GM12878 (cell line): ENCODE results near the gene GMDS. TPM values are rescaled to one million over a fixed set of nuclear protein-coding genes. Genes with fewer than 3 reads are reported as not detected.

Experiments
- ATAC-seq: fragments of 200-7000 bp; cut with Tn5 transposase; 3 replicates; pipeline ENCODE4 v1.9.1; 2020; ENCODE audit warnings: mild to moderate bottlenecking, moderate library complexity
- BruUV-seq: library from RNA; stranded (reverse); fragments of 400-500 nt; replicated peaks from 2 replicates; lab custom pipeline; 2021; lab: Mats Ljungman, UMichigan
- CTCF ChIA-PET: fragments of 300-600 bp; sonication (Branson Sonifier 250); formaldehyde crosslinking; extraction: SDS; loops from one replicate; lab custom pipeline; 2021; ENCODE audit warnings: inconsistent platforms; lab: Yijun Ruan, JAX
- POLR2A ChIA-PET: fragments of 350-600 bp; formaldehyde crosslinking; extraction: SDS; loops from one replicate; lab custom pipeline; 2021; ENCODE audit warnings: inconsistent platforms; lab: Charles Lee
- RAD21 ChIA-PET: fragments of 300-600 bp; sonication (Branson Sonifier 250); formaldehyde crosslinking; loops from one replicate; lab custom pipeline; 2023; ENCODE audit warnings: antibody characterized with exemption; ENCODE audit not compliant: unreplicated experiment; lab: Charles Lee
- SMC1A ChIA-PET: fragments of 300-600 bp; sonication (Branson Sonifier 250); formaldehyde crosslinking; loops from one replicate; lab custom pipeline; 2023; ENCODE audit not compliant: unreplicated experiment, uncharacterized antibody; lab: Charles Lee
- DNase-seq: peaks from one replicate; pipeline ENCODE4 v3.0.0-alpha.2; 2011; ENCODE audit warnings: low read depth, low spot score
- FAIRE-seq: peaks from 3 replicates; lab custom pipeline; 2011; peaks lifted over from hg19 to GRCh38; lab: Jason Lieb, UNC
- H2AFZ ChIP-seq: 2 replicates; pipeline ENCODE4 v1.6.0; 2011; ENCODE audit warnings: low read depth, low read length, control low read depth; ENCODE audit not compliant: control insufficient read depth
- H3K27ac ChIP-seq: 2 replicates; pipeline ENCODE4 v1.5.1; 2011; ENCODE audit warnings: control low read depth; ENCODE audit not compliant: control insufficient read depth, insufficient read depth
- H3K27me3 ChIP-seq, 2 experiments: replicated peaks in 1 of 2; 2 replicates each; pipeline versions ENCODE4 v1.6.0 to v1.6.1; 2011; ENCODE audit warnings: low read length in 1 of 2; ENCODE audit not compliant: control insufficient read depth in 2 of 2, insufficient read depth in 2 of 2
- H3K36me3 ChIP-seq, 2 experiments: 2 replicates each; pipeline ENCODE4 v1.5.1; 2011; ENCODE audit warnings: low read length in 1 of 2; ENCODE audit not compliant: control insufficient read depth in 2 of 2, insufficient read depth in 2 of 2
- H3K4me1 ChIP-seq: 2 replicates; pipeline ENCODE4 v1.6.1; 2011; ENCODE audit warnings: mild to moderate bottlenecking, low read length, moderate library complexity, mixed read lengths; ENCODE audit not compliant: control insufficient read depth, insufficient read depth
- H3K4me2 ChIP-seq: 2 replicates; pipeline ENCODE4 v1.6.0; 2011; ENCODE audit warnings: control low read depth; ENCODE audit not compliant: control insufficient read depth, insufficient read depth
- H3K4me3 ChIP-seq: fragments of 200-600 bp; sonication (generic); 2 replicates; pipeline ENCODE4 v1.5.1; 2016
- H3K79me2 ChIP-seq: 2 replicates; pipeline ENCODE4 v1.6.0; 2011; ENCODE audit warnings: low read length; ENCODE audit not compliant: control insufficient read depth, insufficient read depth
- H3K9ac ChIP-seq: 2 replicates; pipeline ENCODE4 v1.8.0; 2011; ENCODE audit warnings: low read length, control low read depth, mixed read lengths; ENCODE audit not compliant: control insufficient read depth, insufficient read depth
- H3K9me3 ChIP-seq: replicated peaks from 3 replicates; pipeline ENCODE4 v1.5.1; 2011; ENCODE audit warnings: mild to moderate bottlenecking, low read length; ENCODE audit not compliant: control insufficient read depth, insufficient read depth
- H4K20me1 ChIP-seq: 2 replicates; pipeline ENCODE4 v1.6.0; 2011; ENCODE audit not compliant: control insufficient read depth, insufficient read depth
- BCLAF1 ChIP-seq: fragments of 450-650 bp; IDR thresholded peaks from 2 replicates; pipeline ENCODE4 v1.6.1; 2017; ENCODE audit warnings: antibody characterized with exemption, mild to moderate bottlenecking, moderate library complexity
- CHD1 ChIP-seq: IDR thresholded peaks from 2 replicates; pipeline ENCODE4 v1.6.1; 2012; ENCODE audit warnings: low read depth, low read length, improper control_type of control experiment
- WGBS: methylation state at CpG from one replicate; pipeline ENCODE4 v1.1.6; 2016; ENCODE audit warnings: low lambda C conversion rate; ENCODE audit not compliant: insufficient replicate concordance, insufficient coverage; ENCODE audit errors: missing lambda C conversion rate; 5-methylcytosine and 5-hydroxymethylcytosine counted together
- in situ Hi-C: fragments of 300-500 bp; cut with MboI; formaldehyde crosslinking; loops from 9 replicates; pipeline ENCODE4 v1.14.3; 2018; ENCODE audit warnings: mixed read lengths
- intact Hi-C: fragments of 100-400 bp; cut with micrococcal nuclease; formaldehyde crosslinking; loops from one replicate; pipeline ENCODE4 v1.14.2; 2022; ENCODE audit not compliant: unreplicated experiment
- polyA plus RNA-seq, 11 experiments: library from polyadenylated mRNA; depleted of rRNA in 4 of 11; unstranded in 6 of 11; stranded (reverse) in 5 of 11; fragments of >200 nt; fragmentation: Nextera tagmentation in 4 of 11; fragmentation: Illumina TruSeq in 1 of 11; extraction: Ambion mirVana in 4 of 11; extraction: Trizol in 1 of 11; gene quantifications; 1 replicate in 1 of 11; 2 replicates in 10 of 11; pipeline versions ENCODE4 v1.2.1 to v1.2.3, GENCODE V29; 2011 to 2016; ENCODE audit warnings: inconsistent platforms in 2 of 11, missing spikeins in 2 of 11, low read depth in 1 of 11
- total RNA-seq, 4 experiments: library from RNA; depleted of rRNA in 3 of 4; stranded (reverse); fragments of >200 nt in 3 of 4; fragmentation: Illumina TruSeq in 1 of 4; extraction: Trizol in 1 of 4; gene quantifications; 2 replicates each; pipeline versions ENCODE4 v1.2.1 to v1.2.3, GENCODE V29; 2013 to 2021

The GMDS gene
- total and polyA plus RNA-seq, 10 of the 15 experiments (the other 5 are each of a cell fraction or from before 2014, with no cell fraction given) = 0.61 to 53.8 (median 29.3) TPM

GRCh38 chr6:1836690-1837089 lies 408.7 kb downstream of the GMDS start (continued):
- no peak for TF ChIP-seq BCLAF1

- ChIA-PET POLR2A (no interaction called here), SMC1A (interaction anchor here (0.9 kb wide), 1 partner anchor 9 kb away, joined by 3 read pairs; no protein-coding TSS in a partner anchor), CTCF (no interaction called here), RAD21 (no interaction called here)
- Histone ChIP-seq H3K4me1 (no peaks in the 10 kb centered on the region), H3K27me3 (no peaks in the 10 kb centered on the region), H3K36me3 (no peaks in the 10 kb centered on the region), H4K20me1 (no peaks in the 10 kb centered on the region), H3K79me2 (no peaks in the 10 kb centered on the region), H3K9ac (no peak overlapping the region), H3K27ac (no peak overlapping the region), H3K9me3 (no peaks in the 10 kb centered on the region), H3K4me2 (no peak overlapping the region), H3K4me3 (no peak overlapping the region), H2AFZ (no peak overlapping the region)
- DNase-seq = no peak
- no TSS peak for BruUV-seq
- no peak for ATAC-seq
- no peak for TF ChIP-seq CHD1
- FAIRE-seq = no peak
- 88% methylated on average over 10 of the region's 10 CpGs for WGBS
- intact Hi-C loops (no loop called here), in situ Hi-C loops (no loop called here)
These were observed 410.5 kb downstream of the GMDS start for GRCh38 chr6:1834646-1835516.
